GM12878 (cell line): Measurements from ENCODE around the gene RDM1. TPM values are rescaled to one million over a fixed set of nuclear protein-coding genes. Genes with fewer than 3 reads are reported as not detected.

ENCODE experiments used
- BCL11A ChIP-seq: IDR thresholded peaks from 2 replicates; pipeline ENCODE4 v1.6.1; 2011; ENCODE audit warnings: low read depth, low read length
- CBFB ChIP-seq: IDR thresholded peaks from 2 replicates; pipeline ENCODE4 v1.6.1; 2016; ENCODE audit warnings: antibody characterized with exemption, low read depth
- DPF2 ChIP-seq: fragments of 450-650 bp; IDR thresholded peaks from 2 replicates; pipeline ENCODE4 v1.6.1; 2017; ENCODE audit warnings: mild to moderate bottlenecking
- EGR1 ChIP-seq, 2 experiments: IDR thresholded peaks; 1 replicate in 1 of 2; 2 replicates in 1 of 2; pipeline ENCODE4 v1.6.1; 2011 to 2012; ENCODE audit warnings: low read depth in 2 of 2, low read length in 2 of 2, borderline replicate concordance in 1 of 2, mild to moderate bottlenecking in 1 of 2, moderate library complexity in 1 of 2
- HCFC1 ChIP-seq: fragments of 150-350 bp; IDR thresholded peaks from 2 replicates; pipeline ENCODE4 v1.6.1; 2014; ENCODE audit warnings: low read length
- IKZF1 ChIP-seq: fragments of 450-650 bp; conservative IDR thresholded peaks from 2 replicates; pipeline ENCODE4 v1.6.1; 2017; ENCODE audit warnings: antibody characterized with exemption, mild to moderate bottlenecking
- IRF4 ChIP-seq: IDR thresholded peaks from 2 replicates; pipeline ENCODE4 v1.6.1; 2011; ENCODE audit warnings: low read depth, low read length
- MEF2A ChIP-seq: IDR thresholded peaks from 2 replicates; pipeline ENCODE4 v1.6.1; 2011; ENCODE audit warnings: low read depth, mild to moderate bottlenecking, low read length, moderate library complexity; ENCODE audit not compliant: insufficient read depth
- MTA3 ChIP-seq: IDR thresholded peaks from 2 replicates; pipeline ENCODE4 v1.6.1; 2012; ENCODE audit warnings: low read length, inconsistent platforms, borderline replicate concordance
- NBN ChIP-seq: fragments of 450-650 bp; IDR thresholded peaks from 2 replicates; pipeline ENCODE4 v1.6.1; 2016
- NR2C1 ChIP-seq: fragments of 450-650 bp; IDR thresholded peaks from 2 replicates; pipeline ENCODE4 v1.6.1; 2017; ENCODE audit warnings: antibody characterized with exemption, mild to moderate bottlenecking, moderate library complexity
- NR2F1 ChIP-seq: fragments of 450-650 bp; conservative IDR thresholded peaks from 2 replicates; pipeline ENCODE4 v1.6.1; 2017; ENCODE audit warnings: mild to moderate bottlenecking
- POLR2AphosphoS2 ChIP-seq: IDR thresholded peaks from 2 replicates; pipeline ENCODE4 v1.6.1; 2011; ENCODE audit warnings: low read depth, mild to moderate bottlenecking, low read length, improper control_type of control experiment, moderate library complexity
- RAD21 ChIP-seq: IDR thresholded peaks from 2 replicates; pipeline ENCODE4 v1.6.1; 2011; ENCODE audit warnings: mild to moderate bottlenecking, low read depth, low read length, moderate library complexity; ENCODE audit not compliant: insufficient read depth
- SIX5 ChIP-seq: IDR thresholded peaks from 2 replicates; pipeline ENCODE4 v1.6.1; 2011; ENCODE audit warnings: mild to moderate bottlenecking, low read depth, low read length, moderate library complexity; ENCODE audit not compliant: severe bottlenecking
- SPI1 ChIP-seq: IDR thresholded peaks from 2 replicates; pipeline ENCODE4 v1.6.1; 2011; ENCODE audit warnings: low read depth, mild to moderate bottlenecking, low read length, moderate library complexity, borderline replicate concordance; ENCODE audit not compliant: insufficient read depth
- SREBF2 ChIP-seq: IDR thresholded peaks from 2 replicates; pipeline ENCODE4 v1.6.1; 2012; ENCODE audit warnings: mild to moderate bottlenecking, low read length
- polyA plus RNA-seq, 11 experiments: library from polyadenylated mRNA; depleted of rRNA in 4 of 11; unstranded in 6 of 11; stranded (reverse) in 5 of 11; fragments of >200 nt; fragmentation: Nextera tagmentation in 4 of 11; fragmentation: Illumina TruSeq in 1 of 11; extraction: Ambion mirVana in 4 of 11; extraction: Trizol in 1 of 11; gene quantifications; 1 replicate in 1 of 11; 2 replicates in 10 of 11; pipeline versions ENCODE4 v1.2.1 to v1.2.3, GENCODE V29; 2011 to 2016; ENCODE audit warnings: inconsistent platforms in 2 of 11, missing spikeins in 2 of 11, low read depth in 1 of 11
- total RNA-seq, 4 experiments: library from RNA; depleted of rRNA in 3 of 4; stranded (reverse); fragments of >200 nt in 3 of 4; fragmentation: Illumina TruSeq in 1 of 4; extraction: Trizol in 1 of 4; gene quantifications; 2 replicates each; pipeline versions ENCODE4 v1.2.1 to v1.2.3, GENCODE V29; 2013 to 2021
- TF ChIP-seq, protein P1 (sequence below): fragments of 450-650 bp; IDR thresholded peaks from 2 replicates; pipeline ENCODE4 v1.6.1; 2017; ENCODE audit warnings: mild to moderate bottlenecking, moderate library complexity
- TF ChIP-seq, protein P2 (sequence below): fragments of 450-650 bp; IDR thresholded peaks from 2 replicates; pipeline ENCODE4 v1.6.1; 2017; ENCODE audit warnings: low read depth, mild to moderate bottlenecking, moderate library complexity
- TF ChIP-seq, protein P3 (sequence below): fragments of 450-650 bp; IDR thresholded peaks from 2 replicates; pipeline ENCODE4 v1.6.1; 2018; ENCODE audit warnings: mild to moderate bottlenecking, low read depth, moderate library complexity; ENCODE audit not compliant: partially characterized antibody

RDM1 gene
- total and polyA plus RNA-seq, 10 of the 15 experiments (the other 5 are each of a cell fraction or from before 2014, with no cell fraction given), result 5.7 to 18.4 (median 10.7) TPM

DNA sequence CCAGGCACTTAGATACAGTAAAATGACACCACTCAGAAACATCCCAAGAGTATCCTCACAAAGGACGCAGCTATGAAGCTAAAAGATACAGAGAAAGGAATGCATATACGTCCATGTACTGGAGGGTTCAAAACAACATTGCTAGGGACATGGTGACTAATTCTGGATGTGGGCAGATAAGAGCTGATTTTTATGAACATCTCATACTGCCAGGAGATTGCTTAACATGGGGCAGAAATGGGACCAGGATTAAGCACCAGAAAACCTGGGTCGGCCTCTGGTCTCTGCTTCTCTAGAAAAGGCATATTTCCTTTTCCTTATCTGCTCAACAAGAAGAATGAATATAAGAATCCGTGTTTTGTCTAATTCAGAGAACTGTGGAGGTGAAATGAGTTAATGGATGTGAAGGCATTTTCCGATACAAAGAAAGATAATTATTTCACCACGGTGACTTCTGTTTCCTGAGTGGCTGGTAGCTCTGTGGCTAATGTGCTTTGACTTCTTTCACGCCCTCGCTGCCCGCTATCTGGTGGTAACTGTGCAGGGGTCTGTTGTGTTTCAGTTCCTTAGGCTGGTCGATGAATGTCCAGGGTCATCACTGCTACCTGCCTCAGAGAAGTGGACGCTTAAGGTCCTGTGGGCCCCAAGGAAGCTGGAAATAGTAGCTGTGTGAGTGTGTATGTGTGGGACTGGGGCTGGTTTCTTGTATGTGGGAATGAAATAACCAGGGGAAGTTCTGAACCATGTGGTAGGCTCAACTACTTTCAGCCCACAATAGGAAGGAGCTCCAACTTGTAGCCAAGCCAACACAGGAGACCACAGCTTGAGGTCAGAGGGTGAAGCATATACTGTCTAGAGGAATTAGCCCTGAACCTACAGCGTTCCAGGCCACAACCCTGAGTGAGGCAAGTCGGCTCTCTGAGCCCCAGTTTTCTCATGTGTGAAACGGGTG lies 34.7 kb downstream of the RDM1 start (continued):
- TF ChIP-seq, protein P1, sequence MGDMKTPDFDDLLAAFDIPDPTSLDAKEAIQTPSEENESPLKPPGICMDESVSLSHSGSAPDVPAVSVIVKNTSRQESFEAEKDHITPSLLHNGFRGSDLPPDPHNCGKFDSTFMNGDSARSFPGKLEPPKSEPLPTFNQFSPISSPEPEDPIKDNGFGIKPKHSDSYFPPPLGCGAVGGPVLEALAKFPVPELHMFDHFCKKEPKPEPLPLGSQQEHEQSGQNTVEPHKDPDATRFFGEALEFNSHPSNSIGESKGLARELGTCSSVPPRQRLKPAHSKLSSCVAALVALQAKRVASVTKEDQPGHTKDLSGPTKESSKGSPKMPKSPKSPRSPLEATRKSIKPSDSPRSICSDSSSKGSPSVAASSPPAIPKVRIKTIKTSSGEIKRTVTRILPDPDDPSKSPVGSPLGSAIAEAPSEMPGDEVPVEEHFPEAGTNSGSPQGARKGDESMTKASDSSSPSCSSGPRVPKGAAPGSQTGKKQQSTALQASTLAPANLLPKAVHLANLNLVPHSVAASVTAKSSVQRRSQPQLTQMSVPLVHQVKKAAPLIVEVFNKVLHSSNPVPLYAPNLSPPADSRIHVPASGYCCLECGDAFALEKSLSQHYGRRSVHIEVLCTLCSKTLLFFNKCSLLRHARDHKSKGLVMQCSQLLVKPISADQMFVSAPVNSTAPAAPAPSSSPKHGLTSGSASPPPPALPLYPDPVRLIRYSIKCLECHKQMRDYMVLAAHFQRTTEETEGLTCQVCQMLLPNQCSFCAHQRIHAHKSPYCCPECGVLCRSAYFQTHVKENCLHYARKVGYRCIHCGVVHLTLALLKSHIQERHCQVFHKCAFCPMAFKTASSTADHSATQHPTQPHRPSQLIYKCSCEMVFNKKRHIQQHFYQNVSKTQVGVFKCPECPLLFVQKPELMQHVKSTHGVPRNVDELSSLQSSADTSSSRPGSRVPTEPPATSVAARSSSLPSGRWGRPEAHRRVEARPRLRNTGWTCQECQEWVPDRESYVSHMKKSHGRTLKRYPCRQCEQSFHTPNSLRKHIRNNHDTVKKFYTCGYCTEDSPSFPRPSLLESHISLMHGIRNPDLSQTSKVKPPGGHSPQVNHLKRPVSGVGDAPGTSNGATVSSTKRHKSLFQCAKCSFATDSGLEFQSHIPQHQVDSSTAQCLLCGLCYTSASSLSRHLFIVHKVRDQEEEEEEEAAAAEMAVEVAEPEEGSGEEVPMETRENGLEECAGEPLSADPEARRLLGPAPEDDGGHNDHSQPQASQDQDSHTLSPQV, result no peak
- TF ChIP-seq CBFB (peak; percentile 62; the same call in 1 of the 2 replicates), DPF2 (peak; percentile 81), POLR2AphosphoS2 (no peak), SIX5 (no peak), BCL11A (0 out of 2 replicates have a peak, but pooled peaks have one; percentile 4), MTA3 (peak; percentile 81; the same call in 1 of the 2 replicates), NR2C1 (peak; percentile 56; the same call in 1 of the 2 replicates), EGR1 (IDR thresholded peaks at IDR 0.05; ENCODE audit: borderline replicate concordance in 1 of 2, low read depth in 2 of 2, low read length in 2 of 2) (0 out of 3 replicates have a peak, but pooled peaks of 1 of the 2 experiments have one; percentile 13), SPI1 (peak; percentile 71; the same call in 1 of the 2 replicates), SREBF2 (no peak), IKZF1 (peak; percentile 88), NBN (0 out of 2 replicates have a peak, but pooled peaks have one; percentile 18), NR2F1 (peak; percentile 86), IRF4 (no peak), HCFC1 (no peak), RAD21 (0 out of 2 replicates have a peak, but pooled peaks have one; percentile 1), MEF2A (0 out of 2 replicates have a peak, but pooled peaks have one; percentile 27)
- TF ChIP-seq, protein P2, sequence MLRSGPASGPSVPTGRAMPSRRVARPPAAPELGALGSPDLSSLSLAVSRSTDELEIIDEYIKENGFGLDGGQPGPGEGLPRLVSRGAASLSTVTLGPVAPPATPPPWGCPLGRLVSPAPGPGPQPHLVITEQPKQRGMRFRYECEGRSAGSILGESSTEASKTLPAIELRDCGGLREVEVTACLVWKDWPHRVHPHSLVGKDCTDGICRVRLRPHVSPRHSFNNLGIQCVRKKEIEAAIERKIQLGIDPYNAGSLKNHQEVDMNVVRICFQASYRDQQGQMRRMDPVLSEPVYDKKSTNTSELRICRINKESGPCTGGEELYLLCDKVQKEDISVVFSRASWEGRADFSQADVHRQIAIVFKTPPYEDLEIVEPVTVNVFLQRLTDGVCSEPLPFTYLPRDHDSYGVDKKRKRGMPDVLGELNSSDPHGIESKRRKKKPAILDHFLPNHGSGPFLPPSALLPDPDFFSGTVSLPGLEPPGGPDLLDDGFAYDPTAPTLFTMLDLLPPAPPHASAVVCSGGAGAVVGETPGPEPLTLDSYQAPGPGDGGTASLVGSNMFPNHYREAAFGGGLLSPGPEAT, result peak; percentile 71; the same call in 1 of the 2 replicates
- TF ChIP-seq, protein P3, sequence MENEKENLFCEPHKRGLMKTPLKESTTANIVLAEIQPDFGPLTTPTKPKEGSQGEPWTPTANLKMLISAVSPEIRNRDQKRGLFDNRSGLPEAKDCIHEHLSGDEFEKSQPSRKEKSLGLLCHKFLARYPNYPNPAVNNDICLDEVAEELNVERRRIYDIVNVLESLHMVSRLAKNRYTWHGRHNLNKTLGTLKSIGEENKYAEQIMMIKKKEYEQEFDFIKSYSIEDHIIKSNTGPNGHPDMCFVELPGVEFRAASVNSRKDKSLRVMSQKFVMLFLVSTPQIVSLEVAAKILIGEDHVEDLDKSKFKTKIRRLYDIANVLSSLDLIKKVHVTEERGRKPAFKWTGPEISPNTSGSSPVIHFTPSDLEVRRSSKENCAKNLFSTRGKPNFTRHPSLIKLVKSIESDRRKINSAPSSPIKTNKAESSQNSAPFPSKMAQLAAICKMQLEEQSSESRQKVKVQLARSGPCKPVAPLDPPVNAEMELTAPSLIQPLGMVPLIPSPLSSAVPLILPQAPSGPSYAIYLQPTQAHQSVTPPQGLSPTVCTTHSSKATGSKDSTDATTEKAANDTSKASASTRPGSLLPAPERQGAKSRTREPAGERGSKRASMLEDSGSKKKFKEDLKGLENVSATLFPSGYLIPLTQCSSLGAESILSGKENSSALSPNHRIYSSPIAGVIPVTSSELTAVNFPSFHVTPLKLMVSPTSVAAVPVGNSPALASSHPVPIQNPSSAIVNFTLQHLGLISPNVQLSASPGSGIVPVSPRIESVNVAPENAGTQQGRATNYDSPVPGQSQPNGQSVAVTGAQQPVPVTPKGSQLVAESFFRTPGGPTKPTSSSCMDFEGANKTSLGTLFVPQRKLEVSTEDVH, result no peak
- TF ChIP-seq, all 136 proteins: peak for 23
